H1 (cell line): ENCODE measurements around the gene RCL1. TPM values are rescaled to one million over a fixed set of nuclear protein-coding genes. Genes with fewer than 3 reads are reported as not detected.

Source experiments
- ATF2 ChIP-seq: IDR thresholded peaks from 2 replicates; pipeline ENCODE4 v1.6.1; 2012; ENCODE audit warnings: low read length, inconsistent platforms
- CEBPB ChIP-seq: IDR thresholded peaks from 2 replicates; pipeline ENCODE4 v1.6.1; 2012; ENCODE audit warnings: low read depth, low read length
- YY1 ChIP-seq: IDR thresholded peaks from 2 replicates; pipeline ENCODE4 v1.6.1; 2011; ENCODE audit warnings: low read depth, mild to moderate bottlenecking, low read length
- polyA plus RNA-seq, 7 experiments: library from polyadenylated mRNA; depleted of rRNA in 3 of 7; stranded (reverse) in 5 of 7; unstranded in 2 of 7; fragments of >200 nt in 5 of 7; fragments of 200-250 nt in 2 of 7; gene quantifications; 1 replicate in 5 of 7; 2 replicates in 1 of 7; 4 replicates in 1 of 7; pipeline versions ENCODE4 v1.2.1 to v1.2.3, GENCODE V29; 2011 to 2013; ENCODE audit warnings: missing spikeins in 2 of 7, mixed read lengths in 2 of 7
- total RNA-seq: library from RNA; stranded (reverse); fragmentation: NEBNext Ultra II Directional; extraction: Animal tissue kit (Norgen Biotek cat#: 25700); gene quantifications from 2 replicates; pipeline ENCODE4 v1.2.1, GENCODE V29; 2021

The RCL1 gene
- total and polyA plus RNA-seq, 2 of the 8 experiments (the other 6 are each of a cell fraction or from before 2014, with no cell fraction given): 21.0 to 29.5 TPM

- TF ChIP-seq YY1 (no peak), ATF2 (no peak), CEBPB (no peak)
- TF ChIP-seq, all 59 proteins: peak for 0
Measured at GRCh38 chr9:4820168-4820567, 27.4 kb downstream of the RCL1 start (continued).
